Fibroblast of lung (primary cell): ENCODE data around the gene FLNC. TPM values are rescaled to one million over a fixed set of nuclear protein-coding genes. Genes with fewer than 3 reads are reported as not detected.

Experiments used
- DNase-seq, 2 donors: peaks; one replicate each; pipeline versions ENCODE4 v3.0.0 to v3.0.0-alpha.2; 2010; ENCODE audit warnings: low read depth in 2 of 2
- H2AFZ ChIP-seq: 2 replicates; pipeline ENCODE4 v1.5.1; 2012; ENCODE audit warnings: low read length, control low read depth, inconsistent platforms
- H3K27ac ChIP-seq: 2 replicates; pipeline ENCODE4 v1.5.1; 2011; ENCODE audit warnings: low read length, control low read depth; ENCODE audit not compliant: insufficient read depth
- H3K27me3 ChIP-seq: 2 replicates; pipeline ENCODE4 v1.5.1; 2011; ENCODE audit warnings: mild to moderate bottlenecking, low read length; ENCODE audit not compliant: control insufficient read depth, insufficient read depth
- H3K36me3 ChIP-seq: 2 replicates; pipeline ENCODE4 v1.5.1; 2011; ENCODE audit warnings: low read length; ENCODE audit not compliant: control insufficient read depth, insufficient read depth
- H3K4me1 ChIP-seq: 2 replicates; pipeline ENCODE4 v1.5.1; 2011; ENCODE audit warnings: low read length; ENCODE audit not compliant: control insufficient read depth, insufficient read depth; ENCODE audit errors: extremely low read depth
- H3K4me2 ChIP-seq: 2 replicates; pipeline ENCODE4 v1.5.1; 2011; ENCODE audit warnings: low read length, control low read depth; ENCODE audit not compliant: insufficient read depth; ENCODE audit errors: extremely low read depth
- H3K4me3 ChIP-seq, 4 experiments: fragments of 200-600 bp in 1 of 4; sonication (generic) in 1 of 4; replicated peaks in 1 of 4; 2 replicates each; pipeline ENCODE4 v1.5.1; 2011 to 2016; ENCODE audit warnings: low read length in 4 of 4, low read depth in 3 of 4, mild to moderate bottlenecking in 3 of 4, control low read depth in 2 of 4, inconsistent platforms in 1 of 4, mixed read lengths in 1 of 4; ENCODE audit not compliant: insufficient read depth in 1 of 4; ENCODE audit errors: control extremely low read depth in 1 of 4
- H3K79me2 ChIP-seq: 2 replicates; pipeline ENCODE4 v1.5.1; 2012; ENCODE audit warnings: mild to moderate bottlenecking, low read length, inconsistent platforms; ENCODE audit not compliant: control insufficient read depth, insufficient read depth
- H3K9ac ChIP-seq: 2 replicates; pipeline ENCODE4 v1.5.1; 2011; ENCODE audit warnings: mild to moderate bottlenecking, low read length, control low read depth; ENCODE audit not compliant: insufficient read depth
- H3K9me3 ChIP-seq: 2 replicates; pipeline ENCODE4 v1.5.1; 2012; ENCODE audit warnings: low read depth, low read length; ENCODE audit not compliant: control insufficient read depth, insufficient read depth
- H4K20me1 ChIP-seq: 2 replicates; pipeline ENCODE4 v1.5.1; 2011; ENCODE audit warnings: low read length; ENCODE audit not compliant: control insufficient read depth, insufficient read depth; ENCODE audit errors: extremely low read depth
- EZH2 ChIP-seq: IDR thresholded peaks from 2 replicates; pipeline ENCODE4 v1.5.1; 2012; ENCODE audit warnings: low read length, control low read depth, mild to moderate bottlenecking; ENCODE audit errors: missing control alignments
- polyA plus RNA-seq, 2 donors: library from polyadenylated mRNA; depleted of rRNA in 1 of 2; stranded (reverse) in 1 of 2; unstranded in 1 of 2; fragments of >200 nt; gene quantifications; 2 replicates each; pipeline ENCODE4 v1.2.1, GENCODE V29; 2011 to 2012; ENCODE audit warnings: missing spikeins in 1 of 2
- total RNA-seq: library from RNA; depleted of rRNA; stranded (reverse); fragments of >200 nt; gene quantifications from 2 replicates; pipeline ENCODE4 v1.2.1, GENCODE V29; 2014
- TF ChIP-seq, protein P1 (sequence below), 2 donors: IDR thresholded peaks in 1 of 2; conservative IDR thresholded peaks in 1 of 2; 1 replicate in 1 of 2; 2 replicates in 1 of 2; pipeline ENCODE4 v1.5.1; 2011 to 2012; ENCODE audit warnings: low read length in 2 of 2, control low read depth in 1 of 2, inconsistent platforms in 1 of 2, low read depth in 1 of 2, mild to moderate bottlenecking in 1 of 2

Gene FLNC
- total and polyA plus RNA-seq, 2 donors (not counting 1 experiment from before 2014, with no cell fraction given), result 29.3 to 191 TPM

- Histone ChIP-seq H3K9ac (peak overlapping the region; percentile 8), H2AFZ (no peak overlapping the region), H4K20me1 (no peaks in the 10 kb centered on the region)
Observed at GRCh38 chr7:128835790-128836641, 5.8 kb downstream of the FLNC start.

DNA sequence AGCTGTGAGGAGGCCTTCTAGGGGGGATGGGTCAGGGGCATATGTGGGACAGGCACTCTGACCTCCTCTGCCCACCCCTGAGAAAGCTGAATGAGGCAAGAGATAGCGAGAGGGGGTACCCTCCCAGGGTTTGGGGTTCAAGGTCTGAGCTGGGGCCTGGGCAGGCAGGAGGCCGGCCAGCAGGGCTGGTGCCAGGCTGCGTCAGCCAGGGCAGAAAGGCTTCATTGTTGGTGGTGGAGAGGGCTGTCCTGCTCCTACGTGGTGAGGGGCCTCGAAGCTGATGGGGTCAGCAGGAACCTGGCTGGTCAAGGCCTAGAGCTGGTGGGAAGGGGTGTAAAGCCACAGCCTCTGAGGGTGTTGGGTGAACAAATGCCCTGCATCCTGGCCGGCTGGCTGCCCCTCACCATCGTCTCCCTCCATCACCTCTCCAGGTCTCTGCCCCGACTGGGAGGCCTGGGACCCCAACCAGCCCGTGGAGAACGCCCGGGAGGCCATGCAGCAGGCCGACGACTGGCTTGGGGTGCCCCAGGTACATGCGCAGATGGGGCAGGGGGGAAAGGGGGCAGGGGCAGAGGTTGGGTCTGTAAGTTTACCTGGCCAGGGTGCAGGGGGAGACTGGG, 6.6 kb downstream of the FLNC start:
- no peak for DNase-seq
- peaks cover 11% of the 10 kb centered on the region for H3K4me1 ChIP-seq
- no peak overlapping the region for H3K9ac ChIP-seq
- H4K20me1 ChIP-seq, result no peaks in the 10 kb centered on the region
- H3K4me2 ChIP-seq, result no peak overlapping the region
- no peak overlapping the region for H3K4me3 ChIP-seq
- peaks cover 59% of the 10 kb centered on the region for H3K36me3 ChIP-seq
- H3K79me2 ChIP-seq, result peaks cover 43% of the 10 kb centered on the region
- TF ChIP-seq EZH2, result no peak
- TF ChIP-seq, protein P1, sequence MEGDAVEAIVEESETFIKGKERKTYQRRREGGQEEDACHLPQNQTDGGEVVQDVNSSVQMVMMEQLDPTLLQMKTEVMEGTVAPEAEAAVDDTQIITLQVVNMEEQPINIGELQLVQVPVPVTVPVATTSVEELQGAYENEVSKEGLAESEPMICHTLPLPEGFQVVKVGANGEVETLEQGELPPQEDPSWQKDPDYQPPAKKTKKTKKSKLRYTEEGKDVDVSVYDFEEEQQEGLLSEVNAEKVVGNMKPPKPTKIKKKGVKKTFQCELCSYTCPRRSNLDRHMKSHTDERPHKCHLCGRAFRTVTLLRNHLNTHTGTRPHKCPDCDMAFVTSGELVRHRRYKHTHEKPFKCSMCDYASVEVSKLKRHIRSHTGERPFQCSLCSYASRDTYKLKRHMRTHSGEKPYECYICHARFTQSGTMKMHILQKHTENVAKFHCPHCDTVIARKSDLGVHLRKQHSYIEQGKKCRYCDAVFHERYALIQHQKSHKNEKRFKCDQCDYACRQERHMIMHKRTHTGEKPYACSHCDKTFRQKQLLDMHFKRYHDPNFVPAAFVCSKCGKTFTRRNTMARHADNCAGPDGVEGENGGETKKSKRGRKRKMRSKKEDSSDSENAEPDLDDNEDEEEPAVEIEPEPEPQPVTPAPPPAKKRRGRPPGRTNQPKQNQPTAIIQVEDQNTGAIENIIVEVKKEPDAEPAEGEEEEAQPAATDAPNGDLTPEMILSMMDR (conservative IDR thresholded peaks at IDR 0.05 in 1 of 2, IDR thresholded peaks at IDR 0.05 in 1 of 2; ENCODE audit: low read depth in 1 of 2, low read length in 2 of 2), result no peak
- peak overlapping the region; percentile 64 for H3K27ac ChIP-seq
- H3K9me3 ChIP-seq, result no peaks in the 10 kb centered on the region
- H2AFZ ChIP-seq, result no peak overlapping the region
- no peaks in the 10 kb centered on the region for H3K27me3 ChIP-seq

More at GRCh38 chr7:128835790-128836641, 5.8 kb downstream of the FLNC start:
- TF ChIP-seq, protein P1 (conservative IDR thresholded peaks at IDR 0.05 in 1 of 2, IDR thresholded peaks at IDR 0.05 in 1 of 2; ENCODE audit: low read depth in 1 of 2, low read length in 2 of 2), result no peak
- no peak for TF ChIP-seq EZH2
- Histone ChIP-seq H3K4me2 (peak overlapping the region; percentile 49), H3K27me3 (no peaks in the 10 kb centered on the region), H3K36me3 (peaks cover 54% of the 10 kb centered on the region), H3K4me1 (peaks cover 11% of the 10 kb centered on the region), H3K27ac (peak overlapping the region; percentile 64), H3K79me2 (peaks cover 51% of the 10 kb centered on the region), H3K9me3 (no peaks in the 10 kb centered on the region), H3K4me3 (no peak overlapping the region)
- peak; percentile 42 to 83 for DNase-seq

DNA sequence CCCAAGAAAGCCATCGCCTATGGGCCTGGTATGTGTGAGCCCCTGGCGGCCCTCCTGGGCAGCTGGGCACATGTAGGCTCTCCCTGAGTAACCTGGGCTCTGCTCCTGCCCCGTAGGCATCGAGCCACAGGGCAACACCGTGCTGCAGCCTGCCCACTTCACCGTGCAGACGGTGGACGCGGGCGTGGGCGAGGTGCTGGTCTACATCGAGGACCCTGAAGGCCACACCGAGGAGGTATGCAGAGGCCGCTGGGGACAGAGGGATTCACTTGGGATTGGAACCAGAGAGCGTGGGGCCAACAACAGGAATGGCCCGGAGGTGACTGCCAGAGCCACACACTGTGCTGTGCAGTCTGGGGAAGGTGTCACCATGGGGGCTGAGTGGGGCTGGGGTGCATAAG, 7.3 kb downstream of the FLNC start:
- Histone ChIP-seq H4K20me1 (no peaks in the 10 kb centered on the region), H3K4me2 (no peak overlapping the region), H3K79me2 (peaks cover 36% of the 10 kb centered on the region), H3K27ac (no peak overlapping the region), H3K9me3 (no peaks in the 10 kb centered on the region), H3K27me3 (no peaks in the 10 kb centered on the region), H3K9ac (no peak overlapping the region), H3K36me3 (peaks cover 64% of the 10 kb centered on the region), H3K4me3 (no peak overlapping the region), H3K4me1 (peaks cover 9% of the 10 kb centered on the region), H2AFZ (no peak overlapping the region)
- DNase-seq, result no peak
- TF ChIP-seq, protein P1 (conservative IDR thresholded peaks at IDR 0.05 in 1 of 2, IDR thresholded peaks at IDR 0.05 in 1 of 2; ENCODE audit: low read depth in 1 of 2, low read length in 2 of 2), result no peak
- TF ChIP-seq EZH2, result no peak
